Endothelial cell of umbilical vein (primary cell): ENCODE results near the gene CELF5. TPM values are rescaled to one million over a fixed set of nuclear protein-coding genes. Genes with fewer than 3 reads are reported as not detected.

Experiments
- BruUV-seq: library from RNA; stranded (reverse); fragments of 400-500 nt; replicated peaks from 2 replicates; lab custom pipeline; 2021; lab: Mats Ljungman, UMichigan
- CTCF ChIA-PET: fragments of 300-600, 350-600 bp; sonication (Branson Sonifier 250); formaldehyde crosslinking; loops from one replicate; lab custom pipeline; 2021; ENCODE audit warnings: antibody characterized with exemption, inconsistent platforms; lab: Charles Lee
- POLR2A ChIA-PET: fragments of 300-600, 350-600 bp; sonication (Branson Sonifier 250); formaldehyde crosslinking; loops from one replicate; lab custom pipeline; 2021; ENCODE audit warnings: antibody characterized with exemption, inconsistent platforms; lab: Charles Lee
- DNase-seq: peaks from one replicate; pipeline ENCODE4 v3.0.0-alpha.2; 2011; ENCODE audit warnings: low read depth, low spot score
- FAIRE-seq: peaks from 2 replicates; lab custom pipeline; 2011; peaks lifted over from hg19 to GRCh38; lab: Jason Lieb, UNC
- H2AFZ ChIP-seq: 2 replicates; pipeline ENCODE4 v1.6.0; 2012; ENCODE audit warnings: low read depth, low read length, control low read depth, inconsistent platforms
- H3K27ac ChIP-seq: 2 replicates; pipeline ENCODE4 v1.5.1; 2011; ENCODE audit warnings: low read depth, mild to moderate bottlenecking, control low read depth, low read length, moderate library complexity; ENCODE audit not compliant: insufficient read depth
- H3K27me3 ChIP-seq, 2 experiments: 2 replicates each; pipeline versions ENCODE4 v1.6.0 to v1.6.1; 2011; ENCODE audit warnings: low read length in 2 of 2, mixed read lengths in 1 of 2; ENCODE audit not compliant: control insufficient read depth in 2 of 2, insufficient read depth in 2 of 2
- H3K36me3 ChIP-seq, 2 experiments: 2 replicates in 1 of 2; 3 replicates in 1 of 2; pipeline ENCODE4 v1.5.1; 2011; ENCODE audit warnings: low read length in 2 of 2, mild to moderate bottlenecking in 1 of 2, moderate library complexity in 1 of 2; ENCODE audit not compliant: control insufficient read depth in 2 of 2, insufficient read depth in 2 of 2; ENCODE audit errors: extremely low read depth in 1 of 2
- H3K4me1 ChIP-seq: 3 replicates; pipeline ENCODE4 v1.5.1; 2011; ENCODE audit warnings: mild to moderate bottlenecking, low read length; ENCODE audit not compliant: control insufficient read depth, insufficient read depth; ENCODE audit errors: extremely low read depth
- H3K4me2 ChIP-seq: 2 replicates; pipeline ENCODE4 v1.6.1; 2011; ENCODE audit warnings: low read length, control low read depth, mixed read lengths; ENCODE audit not compliant: insufficient read depth
- H3K4me3 ChIP-seq, 3 experiments: fragments of 200-600 bp in 1 of 3; sonication (generic), shearing (Covaris generic) in 1 of 3; replicated peaks in 1 of 3; 2 replicates each; pipeline ENCODE4 v1.5.1; 2011 to 2016; ENCODE audit warnings: control low read depth in 3 of 3, low read length in 3 of 3, mild to moderate bottlenecking in 2 of 3, inconsistent platforms in 1 of 3, low read depth in 1 of 3, moderate library complexity in 1 of 3; ENCODE audit not compliant: insufficient read depth in 1 of 3
- H3K79me2 ChIP-seq: 2 replicates; pipeline ENCODE4 v1.6.0; 2012; ENCODE audit warnings: low read length, inconsistent platforms; ENCODE audit not compliant: control insufficient read depth, insufficient read depth
- H3K9ac ChIP-seq: replicated peaks from 2 replicates; pipeline ENCODE3; 2011; ENCODE audit warnings: low read length, control low read depth; ENCODE audit not compliant: insufficient read depth; ENCODE audit errors: extremely low read depth
- H3K9me1 ChIP-seq: replicated peaks from 3 replicates; pipeline ENCODE4 v1.6.0; 2011; ENCODE audit warnings: mild to moderate bottlenecking, low read length; ENCODE audit not compliant: control insufficient read depth, insufficient read depth; ENCODE audit errors: extremely low read depth
- H3K9me3 ChIP-seq: replicated peaks from 2 replicates; pipeline ENCODE4 v1.5.1; 2012; ENCODE audit warnings: low read length, inconsistent platforms; ENCODE audit not compliant: control insufficient read depth, insufficient read depth
- H4K20me1 ChIP-seq: replicated peaks from 2 replicates; pipeline ENCODE3; 2011; ENCODE audit warnings: mild to moderate bottlenecking, low read length; ENCODE audit not compliant: control insufficient read depth, insufficient read depth; ENCODE audit errors: extremely low read depth
- EZH2 ChIP-seq: IDR thresholded peaks from 2 replicates; pipeline ENCODE4 v1.6.1; 2012; ENCODE audit warnings: borderline replicate concordance, low read depth, mild to moderate bottlenecking, moderate library complexity, low read length, inconsistent platforms; ENCODE audit not compliant: severe bottlenecking
- FOS ChIP-seq: IDR thresholded peaks from 2 replicates; pipeline ENCODE4 v1.6.1; 2011; ENCODE audit warnings: mild to moderate bottlenecking, low read length, moderate library complexity, borderline replicate concordance; ENCODE audit not compliant: insufficient read depth
- GATA2 ChIP-seq: IDR thresholded peaks from 2 replicates; pipeline ENCODE4 v1.7.0; 2011; ENCODE audit warnings: low read depth, mild to moderate bottlenecking, moderate library complexity, mixed read lengths, low read length; ENCODE audit not compliant: insufficient read length, insufficient read depth
- JUN ChIP-seq: IDR thresholded peaks from 2 replicates; pipeline ENCODE4 v1.6.1; 2011; ENCODE audit warnings: borderline replicate concordance, low read depth; ENCODE audit not compliant: insufficient read length, insufficient read depth
- MAX ChIP-seq: IDR thresholded peaks from 2 replicates; pipeline ENCODE4 v1.6.1; 2011; ENCODE audit not compliant: insufficient read depth, insufficient read length
- MYC ChIP-seq: IDR thresholded peaks from one replicate; pipeline ENCODE4 v1.6.1; 2011; ENCODE audit warnings: mild to moderate bottlenecking, low read depth, low read length
- POLR2A ChIP-seq: IDR thresholded peaks from 2 replicates; pipeline ENCODE4 v1.6.1; 2012; ENCODE audit warnings: low read depth, mild to moderate bottlenecking, control low read depth, low read length
- POLR2AphosphoS5 ChIP-seq: IDR thresholded peaks from 2 replicates; pipeline ENCODE4 v1.6.1; 2012; ENCODE audit warnings: low read depth, mild to moderate bottlenecking, control low read depth, low read length, moderate library complexity; ENCODE audit not compliant: insufficient read depth
- dilution Hi-C: fragments of 300-500 bp; cut with MboI; formaldehyde crosslinking; loops from one replicate; pipeline ENCODE4 v1.15.0; 2019; ENCODE audit warnings: low sequenced_read_pairs; ENCODE audit not compliant: extremely low pct_ligation_motif_present
- intact Hi-C: fragments of 100-400 bp; cut with micrococcal nuclease; formaldehyde crosslinking; loops from one replicate; pipeline ENCODE4 v1.10.0; 2022
- polyA plus RNA-seq, 4 experiments: library from polyadenylated mRNA; depleted of rRNA in 3 of 4; stranded (reverse) in 3 of 4; unstranded in 1 of 4; fragments of >200 nt; gene quantifications; 2 replicates each; pipeline versions ENCODE4 v1.2.1 to v1.2.3, GENCODE V29; 2011 to 2012; ENCODE audit warnings: missing spikeins in 1 of 4
- total RNA-seq: library from RNA; stranded (reverse); gene quantifications from 2 replicates; pipeline ENCODE4 v1.2.3, GENCODE V29; 2021
- TF ChIP-seq, protein P1 (sequence below), 2 donors: IDR thresholded peaks; 1 replicate in 1 of 2; 2 replicates in 1 of 2; pipeline ENCODE4 v1.5.1; 2011; ENCODE audit warnings: low read length in 2 of 2, mild to moderate bottlenecking in 2 of 2, moderate library complexity in 2 of 2, control low read depth in 1 of 2, inconsistent platforms in 1 of 2, low read depth in 1 of 2; ENCODE audit not compliant: insufficient read depth in 1 of 2; ENCODE audit errors: extremely low read depth in 1 of 2

CELF5 gene
- total and polyA plus RNA-seq, 2 donors (not counting 3 experiments of a cell fraction or from before 2014, with no cell fraction given): not detected

GRCh38 chr19:3254520-3254919 is 30.1 kb downstream of the CELF5 start:
- FAIRE-seq: no peak

More at GRCh38 chr19:3254520-3254919, 30.1 kb downstream of the CELF5 start:
- Histone ChIP-seq H3K9me3 (no peaks in the 10 kb centered on the region), H3K4me1 (no peaks in the 10 kb centered on the region), H4K20me1 (no peaks in the 10 kb centered on the region), H3K27ac (no peak overlapping the region), H3K36me3 (no peaks in the 10 kb centered on the region), H3K79me2 (no peaks in the 10 kb centered on the region), H2AFZ (no peak overlapping the region), H3K9ac (no peak overlapping the region), H3K4me2 (no peak overlapping the region), H3K9me1 (no peaks in the 10 kb centered on the region), H3K4me3 (no peak overlapping the region), H3K27me3 (no peaks in the 10 kb centered on the region)
- TF ChIP-seq, protein P1, sequence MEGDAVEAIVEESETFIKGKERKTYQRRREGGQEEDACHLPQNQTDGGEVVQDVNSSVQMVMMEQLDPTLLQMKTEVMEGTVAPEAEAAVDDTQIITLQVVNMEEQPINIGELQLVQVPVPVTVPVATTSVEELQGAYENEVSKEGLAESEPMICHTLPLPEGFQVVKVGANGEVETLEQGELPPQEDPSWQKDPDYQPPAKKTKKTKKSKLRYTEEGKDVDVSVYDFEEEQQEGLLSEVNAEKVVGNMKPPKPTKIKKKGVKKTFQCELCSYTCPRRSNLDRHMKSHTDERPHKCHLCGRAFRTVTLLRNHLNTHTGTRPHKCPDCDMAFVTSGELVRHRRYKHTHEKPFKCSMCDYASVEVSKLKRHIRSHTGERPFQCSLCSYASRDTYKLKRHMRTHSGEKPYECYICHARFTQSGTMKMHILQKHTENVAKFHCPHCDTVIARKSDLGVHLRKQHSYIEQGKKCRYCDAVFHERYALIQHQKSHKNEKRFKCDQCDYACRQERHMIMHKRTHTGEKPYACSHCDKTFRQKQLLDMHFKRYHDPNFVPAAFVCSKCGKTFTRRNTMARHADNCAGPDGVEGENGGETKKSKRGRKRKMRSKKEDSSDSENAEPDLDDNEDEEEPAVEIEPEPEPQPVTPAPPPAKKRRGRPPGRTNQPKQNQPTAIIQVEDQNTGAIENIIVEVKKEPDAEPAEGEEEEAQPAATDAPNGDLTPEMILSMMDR (IDR thresholded peaks at IDR 0.05; ENCODE audit: extremely low read depth in 1 of 2, insufficient read depth in 1 of 2, low read depth in 1 of 2, low read length in 2 of 2): no peak
- TF ChIP-seq JUN (no peak), MYC (no peak), POLR2A (no peak), EZH2 (no peak), FOS (no peak), POLR2AphosphoS5 (no peak), MAX (no peak), GATA2 (no peak)
- dilution Hi-C loops: no loop called here
- no TSS peak for BruUV-seq
- DNase-seq: no peak
- ChIA-PET POLR2A (no interaction called here), CTCF (interaction anchor here (1.7 to 1.8 kb wide), 2 partner anchors 16 to 26 kb away, joined by 4 read pairs; no protein-coding TSS in a partner anchor)
- intact Hi-C loops: no loop called here
